ENCODE measurements around the gene CLVS2. TPM values are rescaled to one million over a fixed set of nuclear protein-coding genes. Genes with fewer than 3 reads are reported as not detected.

Gene CLVS2
- total and polyA plus RNA-seq, 10 donors, result not detected

- no peak overlapping the region for H3K27ac ChIP-seq
- intact Hi-C loops (cut with DNase I; ENCODE audit: low total_unique reads), result no loop called here
- no peaks in the 10 kb centered on the region for H3K4me1 ChIP-seq
- no peaks in the 10 kb centered on the region for H3K9me3 ChIP-seq
- 73 to 83% (median 80%) methylated on average over 8 of the region's 8 CpGs for WGBS, 5 donors
- TF ChIP-seq POLR2A (IDR thresholded peaks at IDR 0.05) (no peak), CTCF (IDR thresholded peaks at IDR 0.05 in 8 of 11, conservative IDR thresholded peaks at IDR 0.05 in 3 of 11) (no peak), POLR2AphosphoS5 (IDR thresholded peaks at IDR 0.05) (no peak)
- no peak for DNase-seq
- H3K36me3 ChIP-seq, result no peaks in the 10 kb centered on the region
- H3K27me3 ChIP-seq (replicated peaks in 1 of 7), result no peaks in the 10 kb centered on the region
- H3K4me3 ChIP-seq, result no peak overlapping the region
Observed at GRCh38 chr6:123053602-123054225, 57.7 kb downstream of the CLVS2 start.

GRCh38 chr6:123055256-123055655 lies 59.2 kb downstream of the CLVS2 start:
- TF ChIP-seq CTCF (IDR thresholded peaks at IDR 0.05 in 8 of 11, conservative IDR thresholded peaks at IDR 0.05 in 3 of 11) (no peak), POLR2AphosphoS5 (IDR thresholded peaks at IDR 0.05) (no peak), POLR2A (IDR thresholded peaks at IDR 0.05) (no peak)
- 47 to 79% (median 75%) methylated on average over 1 of the region's 1 CpG for WGBS, 5 donors

GRCh38 chr6:123062670-123063069 lies 66.6 kb downstream of the CLVS2 start:
- Histone ChIP-seq H3K4me1 (no peaks in the 10 kb centered on the region), H3K27ac (no peak overlapping the region), H3K9me3 (no peaks in the 10 kb centered on the region), H3K36me3 (no peaks in the 10 kb centered on the region), H3K27me3 (replicated peaks in 1 of 7) (no peaks in the 10 kb centered on the region), H3K4me3 (no peak overlapping the region)
- no peak for DNase-seq
- intact Hi-C loops (cut with DNase I; ENCODE audit: low total_unique reads), result no loop called here
- TF ChIP-seq POLR2A (IDR thresholded peaks at IDR 0.05), result no peak
- no peak for TF ChIP-seq CTCF (IDR thresholded peaks at IDR 0.05 in 8 of 11, conservative IDR thresholded peaks at IDR 0.05 in 3 of 11)
- no peak for TF ChIP-seq POLR2AphosphoS5 (IDR thresholded peaks at IDR 0.05)
- 46 to 74% (median 60%) methylated on average over 1 of the region's 1 CpG for WGBS, 5 donors

More at GRCh38 chr6:123055256-123055655, 59.2 kb downstream of the CLVS2 start:
- intact Hi-C loops (cut with DNase I; ENCODE audit: low total_unique reads), result no loop called here
- Histone ChIP-seq H3K4me3 (no peak overlapping the region), H3K4me1 (no peaks in the 10 kb centered on the region), H3K9me3 (no peaks in the 10 kb centered on the region), H3K27me3 (replicated peaks in 1 of 7) (no peaks in the 10 kb centered on the region), H3K27ac (no peak overlapping the region), H3K36me3 (no peaks in the 10 kb centered on the region)
- no peak for DNase-seq

GRCh38 chr6:123064038-123064437 lies 68.0 kb downstream of the CLVS2 start:
- H3K9me3 ChIP-seq, result no peaks in the 10 kb centered on the region
- TF ChIP-seq CTCF (IDR thresholded peaks at IDR 0.05 in 8 of 11, conservative IDR thresholded peaks at IDR 0.05 in 3 of 11) (no peak), POLR2AphosphoS5 (IDR thresholded peaks at IDR 0.05) (no peak)
- no peak overlapping the region for H3K4me3 ChIP-seq
- no peaks in the 10 kb centered on the region for H3K4me1 ChIP-seq
- no peak for DNase-seq
- no peaks in the 10 kb centered on the region for H3K27me3 ChIP-seq (replicated peaks in 1 of 7)
- H3K27ac ChIP-seq, result no peak overlapping the region
- no peaks in the 10 kb centered on the region for H3K36me3 ChIP-seq
- intact Hi-C loops (cut with DNase I; ENCODE audit: low total_unique reads), result no loop called here
- 17 to 38% (median 33%) methylated on average over 2 of the region's 2 CpGs for WGBS, 5 donors
